ENCODE measurements around the gene KCNH4.
A peak's percentile ranks its signal among the peaks of the same experiment; 100 is the strongest.

The KCNH4 gene

GRCh38 chr17:42135664-42136653, 45.0 kb downstream of the KCNH4 start:
- DNase-seq, result no peak

- DNase-seq, result no peak
These were observed 45.8 kb downstream of the KCNH4 start for GRCh38 chr17:42135151-42135550.

GRCh38 chr17:42133461-42134041, 47.4 kb downstream of the KCNH4 start:
- DNase-seq, result peak; percentile 20

- DNase-seq, result no peak
These were observed 48.0 kb downstream of the KCNH4 start for GRCh38 chr17:42132941-42133340.

GRCh38 chr17:42131981-42132432, 48.9 kb downstream of the KCNH4 start:
- DNase-seq, result no peak

- no peak for DNase-seq
These were observed 49.7 kb downstream of the KCNH4 start for GRCh38 chr17:42131232-42131631.

GRCh38 chr17:42130310-42130936, 50.5 kb downstream of the KCNH4 start:
- no peak for DNase-seq

GRCh38 chr17:42129109-42129837, 51.7 kb downstream of the KCNH4 start:
- no peak for DNase-seq

GRCh38 chr17:42127414-42127813, 53.5 kb downstream of the KCNH4 start:
- DNase-seq, result no peak

GRCh38 chr17:42126836-42127235, 54.1 kb downstream of the KCNH4 start:
- no peak for DNase-seq

GRCh38 chr17:42125565-42125964, 55.4 kb downstream of the KCNH4 start:
- no peak for DNase-seq

GRCh38 chr17:42124256-42124655, 56.7 kb downstream of the KCNH4 start:
- DNase-seq, result no peak

GRCh38 chr17:42122371-42123303, 58.3 kb downstream of the KCNH4 start, which contains the start of gene HSPB9:
Gene HSPB9, plus strand, starts transcription at chr17:42122804. Its CDS starts 47 bp downstream, at chr17:42122851.
- DNase-seq, result no peak

- peak; percentile 68 for DNase-seq
These were observed 59.9 kb downstream of the KCNH4 start, which contains the start of gene KAT2A for GRCh38 chr17:42120770-42121769. Gene KAT2A, minus strand, starts transcription at chr17:42121367. Its CDS starts 63 bp downstream, at chr17:42121304.

- DNase-seq, result no peak
These were observed 60.7 kb downstream of the KCNH4 start for GRCh38 chr17:42120161-42120769.

GRCh38 chr17:42119301-42119700, 61.6 kb downstream of the KCNH4 start:
- no peak for DNase-seq

- DNase-seq, result no peak
These were observed 62.4 kb downstream of the KCNH4 start for GRCh38 chr17:42118545-42118944.

- no peak for DNase-seq
These were observed 62.8 kb downstream of the KCNH4 start for GRCh38 chr17:42118126-42118510.

- no peak for DNase-seq
These were observed 63.4 kb downstream of the KCNH4 start for GRCh38 chr17:42117397-42118125.
